Raji (cell line): ENCODE data around the gene BCL7A.

Experiments used
- POLR2A ChIP-seq: IDR thresholded peaks from 2 replicates; pipeline ENCODE4 v1.6.1; 2011; ENCODE audit warnings: low read depth, low read length, control low read depth; ENCODE audit not compliant: insufficient read depth

Gene BCL7A

GRCh38 chr12:122100568-122100967, 78.9 kb downstream of the BCL7A start:
- no peak for TF ChIP-seq POLR2A

- TF ChIP-seq POLR2A: no peak
Observed at GRCh38 chr12:122102331-122102730, 80.6 kb downstream of the BCL7A start.

GRCh38 chr12:122104844-122105243, 83.2 kb downstream of the BCL7A start:
- no peak for TF ChIP-seq POLR2A

- no peak for TF ChIP-seq POLR2A
Observed at GRCh38 chr12:122106843-122107242, 85.2 kb downstream of the BCL7A start.

GRCh38 chr12:122107261-122107660, 85.6 kb downstream of the BCL7A start:
- no peak for TF ChIP-seq POLR2A

- no peak for TF ChIP-seq POLR2A
Observed at GRCh38 chr12:122111089-122111641, 89.5 kb downstream of the BCL7A start.
